Endodermal cell (in vitro differentiated cells): Measurements from ENCODE around the gene SLC25A10. TPM values are rescaled to one million over a fixed set of nuclear protein-coding genes. Genes with fewer than 3 reads are reported as not detected.
A peak's percentile ranks its signal among the peaks of the same experiment; 100 is the strongest.

Experiments used
- DNase-seq: peaks from one replicate; pipeline ENCODE4 v3.0.0-alpha.2; 2017
- H3K27ac ChIP-seq: 2 replicates; pipeline ENCODE4 v1.5.1; 2013; ENCODE audit warnings: mild to moderate bottlenecking, low read depth, low read length, moderate library complexity
- H3K27me3 ChIP-seq: 2 replicates; pipeline ENCODE4 v1.6.1; 2013; ENCODE audit warnings: mild to moderate bottlenecking, low read length, moderate library complexity; ENCODE audit not compliant: insufficient read depth, control insufficient read depth, poor library complexity, severe bottlenecking
- H3K36me3 ChIP-seq: 2 replicates; pipeline ENCODE4 v1.7.0; 2013; ENCODE audit warnings: mild to moderate bottlenecking, low read length, moderate library complexity; ENCODE audit not compliant: control insufficient read depth, insufficient read depth
- H3K4me1 ChIP-seq: one replicate; pipeline ENCODE4 v1.7.0; 2013; ENCODE audit warnings: low read length; ENCODE audit not compliant: control insufficient read depth, insufficient read depth
- H3K4me3 ChIP-seq: 2 replicates; pipeline ENCODE4 v1.5.1; 2013; ENCODE audit warnings: mild to moderate bottlenecking, low read length, moderate library complexity
- H3K9ac ChIP-seq: 2 replicates; pipeline ENCODE4 v1.6.1; 2013; ENCODE audit warnings: mild to moderate bottlenecking, low read length, moderate library complexity; ENCODE audit not compliant: poor library complexity, severe bottlenecking; ENCODE audit errors: extremely low read depth
- H3K9me3 ChIP-seq: 2 replicates; pipeline ENCODE4 v1.6.1; 2013; ENCODE audit warnings: mild to moderate bottlenecking, low read length, moderate library complexity; ENCODE audit not compliant: control insufficient read depth
- H3K27ac Mint-ChIP-seq: 2 replicates; pipeline ENCODE4 v1.8.0; 2020; ENCODE audit warnings: mixed read lengths
- H3K27me3 Mint-ChIP-seq: 2 replicates; pipeline ENCODE4 v1.8.0; 2021; ENCODE audit warnings: mild to moderate bottlenecking, mixed read lengths; ENCODE audit not compliant: insufficient read depth
- H3K36me3 Mint-ChIP-seq: 2 replicates; pipeline ENCODE4 v1.8.0; 2020; ENCODE audit warnings: low read depth, mixed read lengths
- H3K4me1 Mint-ChIP-seq: 2 replicates; pipeline ENCODE4 v1.8.0; 2020; ENCODE audit warnings: mixed read lengths
- H3K4me3 Mint-ChIP-seq: 2 replicates; pipeline ENCODE4 v1.8.0; 2020; ENCODE audit warnings: mild to moderate bottlenecking, moderate library complexity, mixed read lengths
- H3K9me3 Mint-ChIP-seq: 2 replicates; pipeline ENCODE4 v1.8.0; 2020; ENCODE audit warnings: mild to moderate bottlenecking, mixed read lengths
- CTCF ChIP-seq: fragments of 200-600 bp; sonication (generic); conservative IDR thresholded peaks from 2 replicates; pipeline ENCODE4 v1.5.0; 2021; ENCODE audit warnings: antibody characterized with exemption, mild to moderate bottlenecking
- WGBS, 2 experiments: methylation state at CpG; one replicate each; pipeline versions ENCODE4 v1.1.5 to v1.1.7; 2013; ENCODE audit warnings: missing lambda C conversion rate in 2 of 2, mixed read lengths in 1 of 2; ENCODE audit not compliant: insufficient coverage in 1 of 2, insufficient read length in 1 of 2; 5-methylcytosine and 5-hydroxymethylcytosine counted together
- total RNA-seq, 2 donors: library from RNA; stranded (reverse); fragmentation: NEBNext Ultra II Directional in 1 of 2; extraction: Animal tissue kit (Norgen Biotek cat#: 25700) in 1 of 2; gene quantifications; 2 replicates in 1 of 2; 3 replicates in 1 of 2; pipeline ENCODE4 v1.2.1, GENCODE V29; 2021

Gene SLC25A10
- total RNA-seq, 2 donors from 2014 or later = 24.8 to 37.6 TPM

GRCh38 chr17:81681672-81682071 lies 30.4 kb upstream of the SLC25A10 start:
- no peaks in the 10 kb centered on the region for H3K9me3 Mint-ChIP-seq
- no peak for TF ChIP-seq CTCF
- H3K27ac Mint-ChIP-seq = no peak overlapping the region
- H3K36me3 Mint-ChIP-seq = peaks cover 13% of the 10 kb centered on the region
- Histone ChIP-seq H3K9ac (no peak overlapping the region), H3K4me3 (no peak overlapping the region), H3K36me3 (peaks cover 20% of the 10 kb centered on the region), H3K27ac (no peak overlapping the region), H3K9me3 (no peaks in the 10 kb centered on the region), H3K4me1 (peaks cover 5% of the 10 kb centered on the region), H3K27me3 (no peaks in the 10 kb centered on the region)
- H3K27me3 Mint-ChIP-seq = no peaks in the 10 kb centered on the region
- WGBS, 2 experiments = 96 to 100% methylated on average over 7 to 17 of the region's 17 CpGs
- peak overlapping the region; percentile 85 for H3K4me3 Mint-ChIP-seq
- no peak for DNase-seq
- peaks cover 14% of the 10 kb centered on the region for H3K4me1 Mint-ChIP-seq

GRCh38 chr17:81682565-81683207 lies 29.4 kb upstream of the SLC25A10 start:
- H3K4me3 ChIP-seq = peak overlapping the region; percentile 85
- no peak for TF ChIP-seq CTCF
- peak; percentile 61 for DNase-seq
- peaks cover 5% of the 10 kb centered on the region for H3K4me1 ChIP-seq
- peak overlapping the region; percentile 88 for H3K27ac ChIP-seq
- peaks cover 14% of the 10 kb centered on the region for H3K4me1 Mint-ChIP-seq
- peaks cover 29% of the 10 kb centered on the region for H3K36me3 ChIP-seq
- H3K27me3 ChIP-seq = no peaks in the 10 kb centered on the region
- H3K9ac ChIP-seq = peak overlapping the region; percentile 86
- peak overlapping the region; percentile 85 for H3K4me3 Mint-ChIP-seq
- WGBS, 2 experiments = 54 to 58% methylated on average over 13 to 19 of the region's 19 CpGs
- H3K36me3 Mint-ChIP-seq = peaks cover 22% of the 10 kb centered on the region
- no peaks in the 10 kb centered on the region for H3K27me3 Mint-ChIP-seq
- H3K9me3 ChIP-seq = no peaks in the 10 kb centered on the region
- peak overlapping the region; percentile 91 for H3K27ac Mint-ChIP-seq
- H3K9me3 Mint-ChIP-seq = no peaks in the 10 kb centered on the region

- no peaks in the 10 kb centered on the region for H3K27me3 ChIP-seq
- peak overlapping the region; percentile 88 for H3K27ac ChIP-seq
- no peak for TF ChIP-seq CTCF
- H3K36me3 ChIP-seq = peaks cover 35% of the 10 kb centered on the region
- H3K9me3 Mint-ChIP-seq = no peaks in the 10 kb centered on the region
- no peak for DNase-seq
- H3K36me3 Mint-ChIP-seq = peaks cover 22% of the 10 kb centered on the region
- H3K27me3 Mint-ChIP-seq = no peaks in the 10 kb centered on the region
- peak overlapping the region; percentile 86 for H3K9ac ChIP-seq
- H3K9me3 ChIP-seq = no peaks in the 10 kb centered on the region
- peak overlapping the region; percentile 85 for H3K4me3 ChIP-seq
- peaks cover 5% of the 10 kb centered on the region for H3K4me1 ChIP-seq
- 1% methylated on average over 20 to 37 of the region's 37 CpGs for WGBS, 2 experiments
- H3K4me1 Mint-ChIP-seq = peaks cover 14% of the 10 kb centered on the region
- peak overlapping the region; percentile 85 for H3K4me3 Mint-ChIP-seq
- H3K27ac Mint-ChIP-seq = peak overlapping the region; percentile 91
These were observed 28.9 kb upstream of the SLC25A10 start for GRCh38 chr17:81683208-81683583.
